ENCODE measurements around the gene TTC21B.

TTC21B gene

GRCh38 chr2:165827921-165828276, 125.7 kb downstream of the TTC21B start:
- no peak for DNase-seq

DNA sequence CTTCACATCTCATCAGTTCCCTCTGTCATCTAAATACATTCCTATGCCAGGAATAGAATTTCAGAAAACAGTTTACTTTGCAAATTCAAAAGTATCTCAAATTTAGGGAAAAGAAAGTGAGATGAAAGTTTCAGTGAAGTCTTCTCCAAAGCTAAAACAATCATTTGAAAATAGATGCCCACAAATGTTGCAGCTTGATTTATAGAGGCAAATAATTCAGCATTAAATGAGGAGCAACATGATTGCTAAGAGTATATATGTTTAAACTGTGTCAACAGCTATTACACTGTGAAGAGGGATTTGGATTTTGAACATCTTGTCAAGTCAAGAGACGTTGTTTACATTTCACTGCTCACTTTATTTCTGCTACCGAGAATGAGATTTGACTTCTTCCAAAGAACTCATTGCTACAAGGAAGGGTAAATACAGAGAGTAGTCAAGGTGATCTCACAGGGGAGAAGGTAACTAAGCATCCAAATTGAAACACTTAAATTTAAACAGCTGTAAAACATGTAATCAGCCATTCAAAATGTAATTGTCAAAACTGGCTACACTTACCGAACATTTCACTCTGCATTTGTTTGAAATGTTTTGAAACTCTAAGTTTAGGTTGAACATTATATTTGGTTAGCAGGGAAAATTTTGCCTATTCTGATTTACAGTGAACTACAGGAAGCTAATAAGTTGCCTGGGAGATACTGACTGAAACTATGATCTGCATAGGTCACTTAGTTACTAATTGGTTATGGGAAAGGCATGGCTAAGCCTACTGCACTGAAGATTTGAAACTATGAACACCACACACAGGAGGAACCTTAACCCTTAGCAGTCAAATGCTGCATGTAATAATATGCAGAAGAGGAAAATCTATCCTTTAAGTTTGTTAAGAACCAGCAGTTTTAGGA, 126.3 kb downstream of the TTC21B start:
- DNase-seq, result no peak

- DNase-seq, result no peak
Measured at GRCh38 chr2:165825041-165825440, 128.5 kb downstream of the TTC21B start.

Data from activated CD4-positive, CD25-positive, alpha-beta regulatory T cell treated with anti-CD3 and anti-CD28 coated beads, Interleukin-2, amount 50 U/mL, for 72 hours (primary cell).